Endometrial microvascular endothelial cells (primary cell): ENCODE measurements around the gene BANF1. TPM values are rescaled to one million over a fixed set of nuclear protein-coding genes. Genes with fewer than 3 reads are reported as not detected.
"Not testable (repeated sequence)": the region's sequence is repeated elsewhere in the genome, so short reads cannot be mapped to it uniquely, and the experiment has no call there.

Source experiments
- in situ Hi-C: cut with HindIII; loops from 2 replicates; pipeline ENCODE4 v1.10.0; 2017; ENCODE audit warnings: low sequenced_read_pairs, low pct_unique_long_range_greater_than_20kb; ENCODE audit errors: inconsistent ontology term
- total RNA-seq: library from RNA; depleted of rRNA; stranded (reverse); fragments of >200 nt; gene quantifications from one replicate; pipeline ENCODE4 v1.2.3, GENCODE V29; 2015; ENCODE audit errors: inconsistent ontology term

Gene BANF1
- total RNA-seq, 1 donor from 2014 or later, result 118 TPM

- in situ Hi-C loops, result not testable (repeated sequence)
Observed at GRCh38 chr11:66023186-66023440, 20.8 kb downstream of the BANF1 start.

- in situ Hi-C loops, result no loop called here
Observed at GRCh38 chr11:66026017-66026529, 23.8 kb downstream of the BANF1 start, which contains the start of gene CATSPER1. CATSPER1 (minus strand) TSS chr11:66026479; CDS start chr11:66026379, 100 bp downstream.

- in situ Hi-C loops, result no loop called here
Observed at GRCh38 chr11:66032957-66033735, 30.8 kb downstream of the BANF1 start.

GRCh38 chr11:66035653-66036333 is 33.5 kb downstream of the BANF1 start:
- in situ Hi-C loops, result no loop called here

- in situ Hi-C loops, result no loop called here
Observed at GRCh38 chr11:66036334-66036710, 34.0 kb downstream of the BANF1 start.

DNA sequence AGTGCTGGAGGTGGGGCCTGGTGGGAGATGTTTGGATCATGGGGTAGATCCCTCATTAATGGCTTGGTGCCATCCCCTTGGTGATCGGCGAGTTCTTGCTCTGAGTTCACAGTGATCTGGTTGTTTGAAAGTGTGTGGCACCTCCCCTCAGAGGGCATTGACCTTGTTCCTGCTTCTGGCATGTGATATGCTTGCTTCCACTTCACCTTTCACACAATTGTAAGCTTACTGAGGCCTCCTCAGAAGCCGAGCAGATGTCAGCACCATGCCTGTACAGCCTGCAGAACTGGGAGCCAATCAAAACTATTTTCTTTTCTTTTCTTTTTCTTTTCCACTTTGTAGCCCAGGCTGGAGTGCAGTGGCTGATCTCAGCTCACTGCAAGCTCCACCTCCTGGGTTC is 35.0 kb downstream of the BANF1 start:
- in situ Hi-C loops, result no loop called here

DNA sequence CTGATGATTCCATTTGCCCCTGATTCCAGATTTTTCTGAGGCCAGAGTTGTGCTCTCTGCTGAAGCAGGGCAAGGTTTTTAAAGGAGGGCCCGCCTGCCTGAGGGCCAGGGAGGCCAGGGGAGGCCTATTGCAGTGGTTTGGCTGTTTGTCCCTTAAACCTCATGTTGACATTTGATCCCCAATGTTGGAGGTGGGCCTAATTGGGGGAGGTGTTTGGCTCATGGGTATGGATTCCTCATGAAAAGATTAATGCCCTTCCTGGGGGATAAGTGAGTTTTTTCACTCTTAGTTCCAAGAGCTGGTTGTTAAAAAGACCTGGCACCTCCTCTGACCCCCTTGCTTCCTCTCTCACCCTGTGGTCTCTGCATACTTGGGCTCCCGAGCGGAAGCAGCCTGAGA is 37.5 kb downstream of the BANF1 start:
- in situ Hi-C loops, result no loop called here

GRCh38 chr11:66042227-66042995 is 40.1 kb downstream of the BANF1 start:
- in situ Hi-C loops, result no loop called here

DNA sequence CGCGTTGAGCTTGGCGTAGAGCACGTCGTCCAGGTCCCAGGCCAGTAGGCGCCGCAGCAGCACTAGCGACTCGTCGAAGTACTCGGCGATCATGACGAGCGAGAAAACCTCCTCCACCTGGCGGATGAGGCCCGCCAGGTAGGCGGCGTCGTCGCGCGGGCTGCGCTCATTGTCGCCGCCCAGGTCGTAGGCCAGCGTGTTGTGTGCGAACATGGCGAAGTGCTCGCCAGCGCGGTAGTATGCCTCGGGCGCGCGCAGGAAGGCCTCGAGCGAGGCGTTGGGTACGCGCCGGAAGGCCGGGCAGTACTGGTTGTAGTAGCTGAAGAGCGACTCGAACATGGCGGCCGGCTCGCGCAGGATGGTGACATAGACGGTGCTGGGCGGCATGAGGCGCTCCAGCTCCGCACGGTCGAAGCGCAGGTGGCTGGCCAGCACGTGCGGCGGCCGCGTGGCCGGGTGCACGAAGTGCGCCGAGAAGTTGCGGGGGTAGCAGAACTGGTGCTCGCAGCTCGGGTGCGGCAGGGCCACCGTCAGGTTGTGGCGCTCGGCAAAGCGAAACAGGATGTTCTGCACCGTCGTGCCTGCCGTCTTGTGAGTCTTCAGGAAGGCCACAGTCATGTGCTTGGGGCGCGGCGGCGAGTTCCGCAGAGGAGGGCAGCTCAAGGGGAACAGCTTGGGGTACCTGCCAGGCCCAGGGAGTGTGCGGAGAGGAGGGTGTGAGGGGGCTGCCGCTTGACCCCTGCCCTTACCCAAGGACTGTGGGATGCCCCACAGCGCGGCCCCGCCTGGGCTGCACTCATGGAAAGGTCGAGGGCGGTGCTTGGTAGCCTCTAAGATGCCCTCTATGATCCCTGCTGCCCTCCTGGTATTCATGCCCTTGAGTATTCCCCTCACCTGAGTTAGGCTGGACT is 40.9 kb downstream of the BANF1 start:
- in situ Hi-C loops, result no loop called here

DNA sequence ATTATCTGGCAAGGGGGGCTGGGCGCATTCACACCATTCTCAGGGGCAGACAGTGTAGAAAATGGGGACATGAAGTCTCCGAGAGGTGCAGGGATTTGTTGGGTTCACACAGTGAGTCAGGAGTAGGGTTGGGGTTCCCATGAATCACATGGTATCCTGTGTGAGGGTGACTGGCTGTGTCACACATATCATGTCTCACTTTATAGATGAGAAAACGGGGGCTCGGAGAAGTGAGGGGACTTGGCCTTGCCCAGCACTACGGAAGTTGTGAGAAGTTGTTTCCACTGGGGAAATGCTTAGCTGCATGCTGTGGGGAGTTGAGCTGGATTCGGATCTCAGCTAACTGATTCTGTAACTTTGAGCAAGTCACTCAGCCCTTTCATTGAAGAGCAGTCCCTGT is 42.5 kb downstream of the BANF1 start:
- in situ Hi-C loops, result no loop called here

DNA sequence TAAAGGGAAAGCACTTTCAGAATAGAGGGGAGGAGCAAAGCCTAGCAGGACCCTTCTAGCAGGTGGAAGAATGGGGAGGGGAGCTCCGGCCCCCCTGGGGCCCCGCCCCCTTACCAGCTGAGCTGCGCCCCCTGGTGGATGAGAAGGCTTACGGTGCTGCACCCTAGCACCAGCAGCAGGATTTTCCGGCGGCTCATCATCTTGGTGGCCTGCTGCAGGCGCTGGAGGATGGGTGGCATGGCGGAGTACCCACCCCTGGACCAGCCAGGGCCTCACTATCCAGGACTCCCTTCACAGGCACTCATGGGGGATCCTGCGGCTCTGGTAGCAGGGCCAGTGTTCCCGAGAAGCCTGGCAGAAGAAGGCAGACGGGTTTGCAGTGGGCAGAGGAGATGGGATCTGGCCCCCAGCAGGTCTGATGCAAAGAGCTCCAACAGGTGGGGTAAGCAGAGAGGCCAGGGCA is 42.9 kb downstream of the BANF1 start:
- in situ Hi-C loops, result no loop called here

- in situ Hi-C loops, result no loop called here
Observed at GRCh38 chr11:66046901-66047300, 44.6 kb downstream of the BANF1 start.

DNA sequence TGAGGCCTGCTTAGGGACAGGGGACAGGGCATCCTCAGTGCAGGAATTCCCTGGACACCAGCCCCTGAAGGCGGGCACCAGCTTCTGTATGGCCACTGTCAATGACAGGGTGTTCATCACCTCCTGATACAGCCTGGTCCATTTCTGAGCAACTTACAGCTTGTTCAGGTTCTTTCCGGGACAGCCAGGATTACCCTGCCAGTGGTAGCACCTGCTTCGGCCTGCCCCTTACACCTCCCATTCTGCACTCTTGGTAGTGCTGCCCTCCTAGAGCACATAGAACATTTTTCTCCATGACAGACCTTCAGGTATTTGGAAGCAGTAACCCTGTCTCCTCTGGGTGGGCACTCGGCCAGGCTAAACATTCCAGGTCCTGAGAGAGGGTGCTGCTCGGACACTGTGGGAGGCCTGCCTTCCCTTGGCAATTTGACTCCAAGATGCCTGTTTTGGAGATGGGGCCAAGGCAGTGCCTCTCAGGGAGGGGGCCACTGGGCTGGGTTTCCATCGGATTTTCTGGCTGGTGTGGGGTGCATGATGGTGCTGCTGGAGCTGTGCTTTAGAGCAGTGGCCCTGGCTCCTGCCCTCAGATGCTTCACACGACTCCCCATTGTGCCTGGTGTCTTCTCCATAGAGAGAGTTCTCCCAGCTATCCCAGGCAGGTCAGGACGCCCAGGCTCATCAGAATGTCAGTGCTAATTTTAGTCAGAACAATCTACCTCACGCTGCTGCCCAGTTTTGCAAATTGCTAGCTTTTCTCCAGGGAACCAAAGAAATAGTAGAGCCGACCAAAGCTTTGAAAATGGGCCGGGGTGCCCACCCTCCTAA is 45.5 kb downstream of the BANF1 start:
- in situ Hi-C loops, result no loop called here

GRCh38 chr11:66048547-66049323 is 46.4 kb downstream of the BANF1 start, which contains the start of gene GAL3ST3:
GAL3ST3 (minus strand) TSS chr11:66049161; CDS start chr11:66045415, 3,746 bp downstream.
- in situ Hi-C loops, result no loop called here

DNA sequence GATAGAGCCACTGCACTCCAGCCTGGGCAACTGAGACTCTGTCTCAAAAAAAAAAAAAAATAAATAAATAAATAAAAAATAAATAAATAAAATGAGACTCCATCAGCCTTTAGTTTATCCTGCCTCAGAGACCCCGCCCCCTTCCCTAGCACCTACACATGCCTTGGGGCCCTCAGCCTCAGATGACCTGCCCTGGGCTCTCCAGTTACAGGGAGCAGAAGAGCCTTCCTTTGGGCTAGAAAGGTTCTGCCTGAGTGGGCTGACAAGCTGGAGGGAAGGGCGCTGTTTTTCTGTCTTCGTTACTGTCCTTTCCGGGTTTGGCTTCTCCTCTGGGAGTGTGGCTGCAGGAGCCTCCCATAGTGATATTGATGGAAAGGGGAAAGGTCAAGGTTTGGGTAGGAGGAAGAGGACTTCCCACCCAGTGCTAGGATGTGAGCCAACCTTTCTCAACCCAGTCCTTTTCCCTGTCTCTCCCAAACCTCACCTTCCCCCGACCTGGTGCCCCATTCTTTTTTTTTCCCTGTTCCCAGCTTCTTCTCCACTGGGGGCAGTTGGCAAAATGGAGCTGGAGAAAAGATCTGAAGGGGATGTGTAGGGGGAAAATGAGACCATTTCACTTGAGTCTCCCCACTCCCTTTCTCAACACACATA is 48.4 kb downstream of the BANF1 start:
- in situ Hi-C loops, result no loop called here

GRCh38 chr11:66051371-66051765 is 49.1 kb downstream of the BANF1 start:
- in situ Hi-C loops, result no loop called here
